ENCODE data around the gene UBE2D2.

The UBE2D2 gene

GRCh38 chr5:139637438-139638089 is 76.4 kb downstream of the UBE2D2 start:
- H2AFZ ChIP-seq (ENCODE audit: low read length): peak overlapping the region; percentile 90
- peak overlapping the region; percentile 86 for H3K23ac ChIP-seq (ENCODE audit: low read depth, low read length, poor library complexity)
- DNase-seq (ENCODE audit: low spot score): no peak
- H2BK5ac ChIP-seq (ENCODE audit: low read length): peak overlapping the region; percentile 4
- no peak overlapping the region for H4K8ac ChIP-seq (ENCODE audit: low read depth, low read length)
- H3K9me3 ChIP-seq (replicated peaks in 1 of 2; ENCODE audit: control insufficient read depth in 2 of 2, insufficient read depth in 1 of 2, low read depth in 1 of 2, low read length in 2 of 2): no peaks in the 10 kb centered on the region
- peak overlapping the region; percentile 91 for H3K4me2 ChIP-seq (ENCODE audit: insufficient read depth, low read length, poor library complexity, severe bottlenecking)
- H4K91ac ChIP-seq (ENCODE audit: low read depth, low read length, poor library complexity): no peak overlapping the region
- H3K4me3 ChIP-seq (ENCODE audit: low read length in 2 of 2): peak overlapping the region; percentile 44 to 77
- H2BK12ac ChIP-seq (ENCODE audit: low read length): no peak overlapping the region
- no peaks in the 10 kb centered on the region for H3K36me3 ChIP-seq (replicated peaks in 1 of 2; ENCODE audit: control insufficient read depth in 2 of 2, insufficient read depth in 2 of 2, low read length in 2 of 2)
- no CpG with 5 or more reads among the region's 62 CpGs for WGBS, 2 donors (ENCODE audit: extremely low coverage in 2 of 2, insufficient read length in 2 of 2, insufficient replicate concordance in 1 of 2)
- peak overlapping the region; percentile 80 for H2AK5ac ChIP-seq (ENCODE audit: low read depth, low read length)
- peak overlapping the region; percentile 43 for H3K14ac ChIP-seq (ENCODE audit: low read length)
- no peak overlapping the region for H3K27ac ChIP-seq (replicated peaks; ENCODE audit: low read length)
- no peak overlapping the region for H3K4ac ChIP-seq (ENCODE audit: low read length)
- peaks cover 27 to 33% of the 10 kb centered on the region in 2 donors for H3K4me1 ChIP-seq (ENCODE audit: control insufficient read depth in 2 of 2, insufficient read depth in 1 of 2, low read depth in 1 of 2, low read length in 2 of 2)
- peaks cover 2% of the 10 kb centered on the region for H3K79me1 ChIP-seq (ENCODE audit: low read depth, low read length)
- H3K9ac ChIP-seq (ENCODE audit: low read depth, low read length, poor library complexity): peak overlapping the region; percentile 67
- H2BK15ac ChIP-seq (ENCODE audit: low read length): peak overlapping the region; percentile 30
- H2BK120ac ChIP-seq (ENCODE audit: low read depth, low read length): no peak overlapping the region
- H3K18ac ChIP-seq (ENCODE audit: low read length): peak overlapping the region; percentile 92
- no peaks in the 10 kb centered on the region for H3K27me3 ChIP-seq (ENCODE audit: control insufficient read depth in 3 of 3, insufficient read depth in 3 of 3, low read depth in 1 of 3, low read length in 3 of 3)

- Histone ChIP-seq H2BK12ac (ENCODE audit: low read length) (no peak overlapping the region), H3K4ac (ENCODE audit: low read length) (peak overlapping the region; percentile 13), H3K27me3 (ENCODE audit: control insufficient read depth in 3 of 3, insufficient read depth in 3 of 3, low read depth in 1 of 3, low read length in 3 of 3) (no peaks in the 10 kb centered on the region), H3K36me3 (replicated peaks in 1 of 2; ENCODE audit: control insufficient read depth in 2 of 2, insufficient read depth in 2 of 2, low read length in 2 of 2) (no peaks in the 10 kb centered on the region), H2BK15ac (ENCODE audit: low read length) (peak overlapping the region; percentile 30), H2AK5ac (ENCODE audit: low read depth, low read length) (peak overlapping the region; percentile 80), H3K4me2 (ENCODE audit: insufficient read depth, low read length, poor library complexity, severe bottlenecking) (peak overlapping the region; percentile 91), H4K91ac (ENCODE audit: low read depth, low read length, poor library complexity) (no peak overlapping the region), H3K9ac (ENCODE audit: low read depth, low read length, poor library complexity) (peak overlapping the region; percentile 66), H3K23ac (ENCODE audit: low read depth, low read length, poor library complexity) (peak overlapping the region; percentile 86), H3K27ac (replicated peaks; ENCODE audit: low read length) (no peak overlapping the region), H3K4me3 (ENCODE audit: low read length in 2 of 2) (peak overlapping the region; percentile 43 to 44), H2BK5ac (ENCODE audit: low read length) (peak overlapping the region; percentile 4), H4K8ac (ENCODE audit: low read depth, low read length) (peak overlapping the region; percentile 44), H3K4me1 (ENCODE audit: control insufficient read depth in 2 of 2, insufficient read depth in 1 of 2, low read depth in 1 of 2, low read length in 2 of 2) (peaks cover 33 to 40% of the 10 kb centered on the region in 2 donors), H3K14ac (ENCODE audit: low read length) (no peak overlapping the region), H3K18ac (ENCODE audit: low read length) (peak overlapping the region; percentile 92), H3K9me3 (replicated peaks in 1 of 2; ENCODE audit: control insufficient read depth in 2 of 2, insufficient read depth in 1 of 2, low read depth in 1 of 2, low read length in 2 of 2) (no peaks in the 10 kb centered on the region), H2AFZ (ENCODE audit: low read length) (peak overlapping the region; percentile 90), H2BK120ac (ENCODE audit: low read depth, low read length) (no peak overlapping the region), H3K79me1 (ENCODE audit: low read depth, low read length) (peaks cover 2% of the 10 kb centered on the region)
- no peak for DNase-seq (ENCODE audit: low spot score)
- no CpG with 5 or more reads among the region's 23 CpGs for WGBS, 2 donors (ENCODE audit: extremely low coverage in 2 of 2, insufficient read length in 2 of 2, insufficient replicate concordance in 1 of 2)
These were observed 77.1 kb downstream of the UBE2D2 start for GRCh38 chr5:139638090-139638735.

- H4K8ac ChIP-seq (ENCODE audit: low read depth, low read length): peak overlapping the region; percentile 44
- H3K4me1 ChIP-seq (ENCODE audit: control insufficient read depth in 2 of 2, insufficient read depth in 1 of 2, low read depth in 1 of 2, low read length in 2 of 2): peaks cover 30 to 47% of the 10 kb centered on the region in 2 donors
- no peak overlapping the region for H3K4me2 ChIP-seq (ENCODE audit: insufficient read depth, low read length, poor library complexity, severe bottlenecking)
- peak overlapping the region; percentile 43 for H3K23ac ChIP-seq (ENCODE audit: low read depth, low read length, poor library complexity)
- no peak overlapping the region for H4K91ac ChIP-seq (ENCODE audit: low read depth, low read length, poor library complexity)
- no peak overlapping the region for H3K4me3 ChIP-seq (ENCODE audit: low read length in 2 of 2)
- no peak overlapping the region for H2AFZ ChIP-seq (ENCODE audit: low read length)
- H3K27me3 ChIP-seq (ENCODE audit: control insufficient read depth in 3 of 3, insufficient read depth in 3 of 3, low read depth in 1 of 3, low read length in 3 of 3): no peaks in the 10 kb centered on the region
- H2BK120ac ChIP-seq (ENCODE audit: low read depth, low read length): no peak overlapping the region
- no peak overlapping the region for H3K9ac ChIP-seq (ENCODE audit: low read depth, low read length, poor library complexity)
- H3K79me1 ChIP-seq (ENCODE audit: low read depth, low read length): peaks cover 2% of the 10 kb centered on the region
- H3K18ac ChIP-seq (ENCODE audit: low read length): peak overlapping the region; percentile 64
- peak overlapping the region; percentile 13 for H3K4ac ChIP-seq (ENCODE audit: low read length)
- no peak overlapping the region for H2BK12ac ChIP-seq (ENCODE audit: low read length)
- H3K27ac ChIP-seq (replicated peaks; ENCODE audit: low read length): no peak overlapping the region
- H2AK5ac ChIP-seq (ENCODE audit: low read depth, low read length): no peak overlapping the region
- no peaks in the 10 kb centered on the region for H3K36me3 ChIP-seq (replicated peaks in 1 of 2; ENCODE audit: control insufficient read depth in 2 of 2, insufficient read depth in 2 of 2, low read length in 2 of 2)
- H2BK15ac ChIP-seq (ENCODE audit: low read length): peak overlapping the region; percentile 22
- no CpG with 5 or more reads among the region's 12 CpGs for WGBS, 2 donors (ENCODE audit: extremely low coverage in 2 of 2, insufficient read length in 2 of 2, insufficient replicate concordance in 1 of 2)
- H3K14ac ChIP-seq (ENCODE audit: low read length): no peak overlapping the region
- no peak for DNase-seq (ENCODE audit: low spot score)
- H3K9me3 ChIP-seq (replicated peaks in 1 of 2; ENCODE audit: control insufficient read depth in 2 of 2, insufficient read depth in 1 of 2, low read depth in 1 of 2, low read length in 2 of 2): no peaks in the 10 kb centered on the region
- no peak overlapping the region for H2BK5ac ChIP-seq (ENCODE audit: low read length)
These were observed 77.8 kb downstream of the UBE2D2 start for GRCh38 chr5:139638736-139639618.

Data from neuronal stem cell (in vitro differentiated cells).